GM12892 (cell line): ENCODE results near the gene TRIM43.
"Not testable (repeated sequence)": the region's sequence is repeated elsewhere in the genome, so short reads cannot be mapped to it uniquely, and the experiment has no call there.

Source experiments
- POLR2A ChIP-seq: IDR thresholded peaks from 2 replicates; pipeline ENCODE4 v1.6.1; 2011; ENCODE audit warnings: low read depth, low read length, control low read depth
- POLR2AphosphoS5 ChIP-seq: IDR thresholded peaks from 2 replicates; pipeline ENCODE4 v1.6.1; 2011; ENCODE audit warnings: low read depth, low read length, control low read depth
- TAF1 ChIP-seq: IDR thresholded peaks from 2 replicates; pipeline ENCODE4 v1.6.1; 2011; ENCODE audit warnings: low read depth, mild to moderate bottlenecking, control low read depth, low read length, borderline replicate concordance

- not testable (repeated sequence) for TF ChIP-seq POLR2A, POLR2AphosphoS5, TAF1
Measured at GRCh38 chr2:95583545-95583944, 8.3 kb upstream of the TRIM43 start.
